Stimulated activated CD4-positive, alpha-beta T cell treated with anti-CD3 and anti-CD28 coated beads, Interleukin-4, amount 100 ng/mL, for 24 hours (primary cell): ENCODE data around the gene KLC1.

ENCODE experiments used
- DNase-seq: peaks from one replicate; pipeline ENCODE4 v3.0.0-alpha.2; 2020

Gene KLC1

GRCh38 chr14:103725001-103725682 lies 96.1 kb downstream of the KLC1 start:
- no peak for DNase-seq

- no peak for DNase-seq
These were observed 96.9 kb downstream of the KLC1 start for GRCh38 chr14:103725739-103726395.

- DNase-seq = no peak
These were observed 97.5 kb downstream of the KLC1 start for GRCh38 chr14:103726474-103726873.

GRCh38 chr14:103727313-103727980 lies 98.4 kb downstream of the KLC1 start:
- DNase-seq = no peak

- no peak for DNase-seq
These were observed 99.1 kb downstream of the KLC1 start for GRCh38 chr14:103728141-103728540.

DNA sequence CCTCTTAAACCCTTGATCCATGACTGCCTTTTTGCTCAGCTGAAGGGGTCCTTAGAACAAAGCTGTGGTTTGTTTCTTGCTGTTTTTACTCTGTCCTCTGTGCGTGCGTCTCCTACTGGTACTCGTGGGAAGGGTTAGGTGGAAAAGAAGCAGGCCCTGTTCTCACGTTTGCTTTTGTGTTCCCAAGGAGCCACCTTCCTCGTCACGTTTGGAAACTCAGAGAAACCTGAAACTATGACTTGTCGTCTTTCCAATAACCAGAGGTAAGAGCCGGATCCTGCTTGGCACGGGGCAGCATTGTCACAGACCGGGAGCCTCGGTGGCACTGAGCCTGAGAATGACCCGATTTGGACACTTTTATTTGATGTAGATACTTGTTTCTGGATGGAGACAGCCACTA lies 99.7 kb downstream of the KLC1 start:
- DNase-seq = no peak

DNA sequence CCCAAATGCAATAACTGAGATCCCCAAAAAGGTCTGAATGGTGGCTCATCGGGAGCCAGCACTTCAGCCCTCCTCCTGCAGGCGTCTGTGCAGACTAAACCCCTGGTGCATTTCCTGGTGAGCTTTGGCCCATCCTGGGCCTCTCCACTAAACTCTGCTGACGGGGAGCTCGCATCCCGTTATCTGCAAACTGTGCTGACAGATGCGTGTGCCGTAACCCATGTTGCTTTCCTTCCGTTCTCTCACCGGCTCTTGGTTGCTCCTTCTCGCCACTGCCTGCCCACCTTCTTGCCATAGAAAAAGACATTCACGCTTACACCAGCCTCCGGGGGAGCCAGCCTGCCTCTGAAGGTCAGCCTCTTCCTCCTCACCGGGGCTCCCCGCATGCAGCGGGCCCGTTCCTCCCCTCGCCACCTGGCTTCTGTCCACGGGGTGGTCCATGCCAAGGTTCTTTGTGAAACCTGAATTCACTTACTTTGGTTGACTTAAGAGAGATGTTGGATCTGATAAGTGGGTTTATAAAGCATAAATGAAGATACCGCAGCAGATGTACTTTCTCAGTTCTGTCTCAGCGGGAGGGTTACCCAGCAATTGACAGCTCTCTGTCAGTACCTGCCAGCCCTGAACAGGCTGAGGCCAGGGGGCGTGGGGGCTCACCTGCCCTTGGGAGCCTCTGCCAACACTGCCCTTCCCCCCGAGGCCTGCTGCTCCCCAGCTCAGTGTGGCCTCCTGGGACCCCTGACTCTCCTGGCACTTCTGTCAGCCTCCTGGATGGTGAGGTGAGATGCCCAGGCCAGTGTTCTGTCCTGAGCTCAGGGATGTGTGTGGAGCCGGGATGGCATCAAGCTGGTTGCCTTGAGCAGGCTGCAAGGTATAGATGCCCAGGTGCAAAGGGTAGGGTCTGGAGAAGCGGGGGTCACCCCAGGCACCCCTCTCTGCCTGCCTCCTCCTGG lies 100.8 kb downstream of the KLC1 start:
- no peak for DNase-seq

DNA sequence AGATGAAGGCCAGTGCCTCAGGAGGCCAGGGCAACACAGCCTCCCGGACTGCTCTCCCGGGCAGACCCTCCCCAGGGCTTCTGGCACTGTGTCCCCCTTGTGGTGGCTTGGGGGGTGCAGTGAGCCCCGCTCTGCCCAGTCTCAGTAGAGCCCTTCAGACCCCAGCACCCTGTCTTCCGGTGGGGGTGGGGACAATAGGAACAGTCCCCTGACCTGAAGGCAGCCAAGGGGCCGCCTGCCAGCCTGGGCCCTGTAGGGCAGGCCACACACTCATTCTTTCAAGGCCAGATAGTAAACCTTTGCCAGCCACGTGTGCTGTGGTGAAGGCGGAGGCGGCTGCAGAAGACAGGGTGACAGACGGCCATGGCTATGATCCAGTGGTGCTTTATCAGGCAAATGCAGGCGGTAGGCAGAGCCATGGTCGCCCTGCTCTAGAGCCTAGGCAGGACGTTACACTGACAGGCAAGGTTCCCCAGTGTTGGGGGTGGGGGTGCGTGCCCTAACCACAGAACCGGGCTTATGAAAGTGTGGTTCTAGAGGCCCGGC lies 101.6 kb downstream of the KLC1 start:
- DNase-seq = no peak

- DNase-seq = no peak
These were observed 102.5 kb downstream of the KLC1 start for GRCh38 chr14:103731481-103731880.

DNA sequence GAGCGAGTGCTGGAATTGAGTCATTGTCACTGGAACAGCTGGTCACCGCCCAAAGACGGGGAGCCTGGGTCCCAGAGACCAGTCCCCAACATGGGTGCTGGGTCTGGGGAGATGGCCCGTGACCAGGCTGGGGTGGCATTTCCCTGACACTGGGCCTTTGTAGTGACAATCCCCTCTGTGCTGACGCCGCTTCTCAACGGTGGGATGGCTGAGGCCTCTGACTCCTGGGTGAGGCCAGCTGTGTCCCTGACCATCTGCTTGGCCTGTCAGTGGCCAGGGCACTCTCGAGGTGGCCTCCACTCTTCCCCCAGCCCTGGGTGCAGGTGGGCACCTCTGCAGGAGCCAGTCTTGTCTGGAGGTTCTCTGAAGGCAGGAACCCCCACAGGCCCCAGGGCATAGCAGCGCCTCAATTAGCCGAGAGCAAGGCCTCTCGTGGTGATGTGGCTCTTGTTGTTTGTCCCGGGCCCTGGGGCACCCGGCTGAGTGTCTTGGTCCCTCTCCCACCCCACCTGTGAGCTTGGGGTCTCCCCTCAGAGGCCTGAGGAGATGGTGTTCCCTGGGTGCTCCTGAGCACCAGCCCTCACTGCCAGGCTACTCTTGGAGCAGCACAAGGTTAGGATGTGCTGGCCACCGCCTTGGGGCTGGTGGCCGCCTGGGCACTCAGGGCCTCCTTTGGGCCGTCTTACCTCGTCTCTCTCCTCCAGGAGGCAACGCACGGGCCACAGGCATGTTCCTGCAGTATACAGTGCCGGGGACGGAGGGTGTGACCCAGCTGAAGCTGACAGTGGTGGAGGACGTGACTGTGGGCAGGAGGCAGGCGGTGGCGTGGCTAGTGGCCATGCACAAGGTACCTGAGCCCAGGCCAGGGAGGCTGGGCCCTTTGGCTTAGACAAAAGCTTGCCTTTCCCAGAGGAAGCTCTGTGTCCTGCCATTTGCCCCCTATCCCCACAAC lies 103.2 kb downstream of the KLC1 start:
- DNase-seq = no peak

GRCh38 chr14:103732868-103733620 lies 104.0 kb downstream of the KLC1 start:
- DNase-seq = no peak

- DNase-seq = no peak
These were observed 104.6 kb downstream of the KLC1 start for GRCh38 chr14:103733651-103734050.

DNA sequence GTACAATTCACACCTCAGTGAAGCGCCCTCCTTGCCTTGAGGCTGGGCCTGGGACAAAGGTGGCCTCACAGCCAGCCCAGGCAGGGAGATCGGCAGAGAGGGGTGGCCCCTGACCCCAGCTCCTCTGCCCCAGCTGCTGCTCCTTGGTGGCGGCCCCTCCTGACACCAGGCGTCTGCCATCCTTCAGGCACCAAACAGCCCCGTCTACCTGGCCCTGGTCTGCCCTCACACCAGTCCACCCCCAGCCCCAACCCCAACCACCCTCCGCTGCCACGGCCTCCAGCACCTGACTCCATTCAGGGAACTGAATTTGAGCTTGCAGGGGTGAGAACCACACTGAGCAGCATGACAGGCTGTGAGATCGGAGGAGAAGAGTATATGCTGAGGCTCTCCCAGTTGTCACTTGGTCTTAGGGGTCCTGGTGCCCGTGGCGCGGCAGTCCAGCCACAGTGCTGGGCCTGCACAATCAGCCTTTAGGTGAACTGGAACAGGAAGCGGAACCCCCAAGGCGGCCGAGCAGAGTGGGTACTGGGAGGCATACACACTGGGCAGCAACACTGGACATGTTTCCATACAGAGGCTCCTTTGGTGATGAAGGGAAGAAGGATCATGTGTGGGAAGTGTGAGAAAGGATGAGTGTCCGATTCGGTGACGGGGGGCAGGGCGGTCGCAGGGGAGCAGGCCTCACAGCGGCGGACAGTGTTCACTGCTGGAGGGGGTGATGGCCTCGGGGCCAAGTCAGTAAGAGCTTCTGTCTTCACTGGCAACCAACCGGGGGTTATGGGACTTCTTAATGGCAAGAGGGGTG lies 105.3 kb downstream of the KLC1 start:
- DNase-seq = no peak

DNA sequence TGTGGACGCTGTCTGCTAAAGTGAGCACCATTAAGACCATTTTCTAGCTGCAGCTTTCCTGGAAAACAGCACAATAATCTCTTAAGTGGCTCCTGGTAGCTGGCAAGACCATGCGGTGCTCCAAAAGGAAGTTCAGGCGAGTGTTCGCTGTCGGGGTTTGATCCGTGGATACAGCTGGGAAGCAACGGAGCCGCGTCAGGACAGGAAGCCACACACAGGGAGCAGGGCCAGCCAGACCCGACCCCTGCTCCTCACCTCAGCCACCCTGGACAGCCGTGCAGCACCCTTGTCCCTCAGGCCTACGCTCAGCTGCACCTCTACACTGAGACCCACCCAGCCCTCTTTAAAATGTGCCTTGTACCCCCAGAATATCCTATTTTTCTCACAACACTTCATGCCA lies 106.0 kb downstream of the KLC1 start:
- DNase-seq = no peak

DNA sequence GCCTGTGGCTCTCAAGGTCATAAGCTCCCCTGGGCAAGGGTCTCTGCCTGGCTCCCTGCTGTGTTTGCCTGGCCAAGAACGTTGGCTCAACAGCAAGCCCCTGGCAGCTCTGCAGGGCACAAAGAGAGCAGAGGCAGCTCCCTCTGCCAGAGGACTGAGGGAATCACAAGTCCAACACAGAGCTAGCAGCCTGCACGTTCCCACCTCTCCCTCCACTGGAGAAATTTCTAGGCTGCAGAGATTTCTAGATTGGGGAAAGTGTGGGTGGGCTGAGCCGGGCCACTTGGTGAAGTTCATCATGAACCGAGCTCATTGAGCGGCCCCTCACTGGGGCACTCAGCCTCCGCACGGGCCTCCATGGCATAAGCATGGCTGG lies 106.4 kb downstream of the KLC1 start:
- no peak for DNase-seq

- no peak for DNase-seq
These were observed 107.0 kb downstream of the KLC1 start for GRCh38 chr14:103735815-103736545.

DNA sequence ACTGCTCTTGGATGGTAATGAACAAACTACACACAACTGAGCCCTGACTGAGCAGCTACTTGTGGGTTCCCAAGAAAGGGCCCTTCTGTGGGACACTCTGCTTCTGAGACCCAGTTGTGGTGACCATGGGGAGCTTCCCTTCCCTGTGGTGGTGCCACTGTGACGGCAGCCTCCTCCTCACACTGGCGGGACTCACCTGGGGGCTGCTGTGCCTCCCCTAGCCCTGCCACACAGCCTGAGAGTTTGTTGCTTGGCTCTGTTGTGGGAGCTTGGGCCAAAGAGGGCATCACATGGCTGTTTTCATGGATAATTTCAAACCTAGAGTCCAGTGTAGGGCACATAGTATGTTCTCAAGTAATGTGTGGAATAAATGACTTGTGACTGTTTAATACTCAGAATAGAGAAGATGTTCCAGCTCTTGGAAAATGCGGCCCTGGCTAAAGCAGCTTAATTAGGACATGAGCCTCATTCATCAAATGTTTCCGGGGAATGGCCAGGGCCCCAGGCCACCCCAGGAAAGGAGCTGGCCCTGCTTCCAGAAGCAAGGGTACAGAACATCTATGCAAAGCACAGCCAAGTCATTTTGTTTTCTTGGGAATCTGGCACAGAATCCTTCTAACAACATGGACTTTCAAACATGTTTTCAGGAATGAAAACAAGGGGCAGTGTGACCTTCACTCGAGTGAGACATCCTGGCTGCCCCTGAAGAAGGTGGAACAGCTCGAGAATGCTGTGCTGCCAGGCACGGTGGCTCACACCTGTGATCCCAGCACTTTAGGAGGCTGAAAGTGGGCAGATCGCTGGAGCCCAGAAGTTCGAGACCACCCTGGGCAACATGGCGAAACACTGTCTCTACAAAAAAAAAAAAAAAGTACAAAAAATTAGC lies 107.8 kb downstream of the KLC1 start:
- no peak for DNase-seq

- no peak for DNase-seq
These were observed 108.5 kb downstream of the KLC1 start for GRCh38 chr14:103737432-103738045.
